Body of pancreas (tissue), 4 donors: ENCODE measurements around the gene RAD21L1.

Experiments
- CTCF ChIP-seq, 7 experiments: fragments of 450-650 bp in 4 of 7; fragments of 200-600 bp in 3 of 7; sonication (generic) in 3 of 7; IDR thresholded peaks; one replicate each; pipeline ENCODE4 v1.5.1; 2016 to 2019; ENCODE audit warnings: antibody characterized with exemption in 7 of 7
- POLR2A ChIP-seq, 3 donors: fragments of 450-650 bp; IDR thresholded peaks; one replicate each; pipeline ENCODE4 v1.6.1; 2016; ENCODE audit warnings: antibody characterized with exemption in 3 of 3, mild to moderate bottlenecking in 2 of 3

- no peak for TF ChIP-seq CTCF (IDR thresholded peaks at IDR 0.05)
- no peak for TF ChIP-seq POLR2A (IDR thresholded peaks at IDR 0.05)
These were observed 21.8 kb downstream of the RAD21L1 start for GRCh38 chr20:1247689-1248088.
